ENCODE results near the gene POU3F3. TPM values are rescaled to one million over a fixed set of nuclear protein-coding genes. Genes with fewer than 3 reads are reported as not detected.

Gene POU3F3
- total RNA-seq, 1 experiment from 2014 or later, result not detected

DNA sequence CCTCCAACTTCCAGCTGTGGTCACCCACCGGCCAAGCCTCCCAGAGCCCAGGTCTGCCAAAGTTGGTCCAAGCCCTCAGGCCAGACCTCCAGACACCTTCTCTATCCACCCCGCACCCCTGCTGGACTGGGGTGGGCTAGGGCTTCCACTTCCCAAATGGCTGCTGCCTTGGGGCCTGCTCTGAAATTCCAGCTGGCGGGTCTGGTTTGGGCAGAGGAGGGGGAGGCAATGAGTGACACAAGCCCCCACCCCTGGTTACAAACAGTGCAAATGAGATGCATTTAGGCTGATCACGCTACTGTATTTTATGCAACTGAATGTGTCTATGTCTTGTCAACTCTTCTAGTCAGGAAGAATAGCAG lies 14.6 kb downstream of the POU3F3 start:
- intact Hi-C loops (cut with micrococcal nuclease), result no loop called here
- no peak overlapping the region for H3K4me3 ChIP-seq (replicated peaks in 1 of 2; ENCODE audit: low read depth in 1 of 2, low read length in 2 of 2)
- RAD21 ChIA-PET (ENCODE audit: low non-redundant PET in 1 of 2, low total read pairs in 2 of 2, uncharacterized antibody in 2 of 2, unreplicated experiment in 2 of 2), result no interaction called here
- no TSS peak for BruUV-seq (replicated peaks)
- H3K9ac ChIP-seq (ENCODE audit: low read length), result no peak overlapping the region
- H3K27me3 ChIP-seq (ENCODE audit: insufficient read depth, low read length), result peaks cover 4% of the 10 kb centered on the region; the same call in 1 of the 2 replicates
- TF ChIP-seq TCF7L2 (IDR thresholded peaks at IDR 0.05; ENCODE audit: borderline replicate concordance, extremely low read depth, insufficient read depth, insufficient read length), result no peak
- no peak for ATAC-seq
- no peaks in the 10 kb centered on the region for H3K9me3 ChIP-seq (ENCODE audit: control insufficient read depth in 1 of 2, insufficient read depth in 1 of 2, low read depth in 1 of 2, low read length in 2 of 2)
- H3K9me2 ChIP-seq (ENCODE audit: insufficient read depth), result no peaks in the 10 kb centered on the region
- CTCF ChIA-PET, result no interaction called here
- no peaks in the 10 kb centered on the region for H3K4me1 ChIP-seq (ENCODE audit: control insufficient read depth in 1 of 2, insufficient read depth in 2 of 2, low read length in 2 of 2)
- no peaks in the 10 kb centered on the region for H3K79me2 ChIP-seq (ENCODE audit: insufficient read depth, low read length)
- no peak overlapping the region for H3K4me2 ChIP-seq (ENCODE audit: low read length)
- no peaks in the 10 kb centered on the region for H3K36me3 ChIP-seq (ENCODE audit: control insufficient read depth in 1 of 2, insufficient read depth in 2 of 2, low read length in 2 of 2)
- no peak overlapping the region for H2AFZ ChIP-seq (ENCODE audit: low read depth, low read length, poor library complexity, severe bottlenecking)
- DNase-seq (ENCODE audit: low read depth, low spot score), result no peak
- POLR2A ChIA-PET, result no interaction called here
- H3K27ac ChIP-seq (ENCODE audit: low read depth, low read length), result no peak overlapping the region
- no peaks in the 10 kb centered on the region for H4K20me1 ChIP-seq (ENCODE audit: insufficient read depth)

DNA sequence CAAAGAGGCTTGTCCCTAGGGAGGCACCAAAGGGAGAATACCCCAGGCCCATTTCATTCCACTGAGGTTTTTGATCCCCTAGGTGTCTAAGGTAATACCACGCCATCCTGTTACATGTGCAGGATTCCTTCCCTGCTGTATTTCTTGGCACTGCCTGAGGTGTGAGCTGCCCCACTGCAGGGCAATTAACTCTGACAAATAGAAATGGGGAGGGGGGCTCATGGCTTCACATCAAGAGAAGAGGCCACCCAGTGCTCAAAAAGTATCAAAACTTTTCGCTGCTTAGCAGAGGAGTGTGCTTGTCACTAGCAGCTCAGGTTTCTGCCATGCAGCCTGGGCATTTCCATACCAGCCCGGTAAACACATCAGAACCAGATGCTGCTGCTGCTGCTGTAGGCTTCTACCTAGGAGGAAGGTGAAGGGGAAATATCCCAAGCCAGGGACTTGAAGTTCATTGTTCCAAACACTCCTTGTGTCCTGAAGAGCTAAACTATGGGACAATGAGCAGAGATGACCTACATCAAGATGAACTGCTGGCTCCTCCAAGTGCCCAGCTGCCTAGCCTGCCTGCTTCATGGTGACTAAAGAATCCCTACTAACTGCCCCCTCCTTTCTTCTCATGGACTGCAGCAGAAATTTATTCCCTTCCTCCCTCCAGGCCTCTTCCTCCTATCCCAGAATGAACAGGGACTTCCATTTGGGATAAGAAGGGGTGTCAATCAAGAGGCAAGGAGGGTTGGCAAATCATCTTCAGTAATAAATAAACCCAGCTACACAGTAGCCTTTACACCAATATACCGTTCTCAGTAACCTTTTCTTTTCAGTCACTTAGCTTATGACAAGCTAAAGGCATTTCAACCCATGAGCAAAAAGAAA lies 16.4 kb downstream of the POU3F3 start:
- Histone ChIP-seq H3K4me2 (ENCODE audit: low read length) (no peak overlapping the region), H3K9me3 (ENCODE audit: control insufficient read depth in 1 of 2, insufficient read depth in 1 of 2, low read depth in 1 of 2, low read length in 2 of 2) (no peaks in the 10 kb centered on the region), H3K4me1 (ENCODE audit: control insufficient read depth in 1 of 2, insufficient read depth in 2 of 2, low read length in 2 of 2) (no peaks in the 10 kb centered on the region), H3K27ac (ENCODE audit: low read depth, low read length) (no peak overlapping the region), H3K9ac (ENCODE audit: low read length) (no peak overlapping the region), H3K9me2 (ENCODE audit: insufficient read depth) (no peaks in the 10 kb centered on the region), H4K20me1 (ENCODE audit: insufficient read depth) (no peaks in the 10 kb centered on the region), H3K27me3 (ENCODE audit: insufficient read depth, low read length) (peaks cover 4% of the 10 kb centered on the region; the same call in 1 of the 2 replicates), H3K79me2 (ENCODE audit: insufficient read depth, low read length) (no peaks in the 10 kb centered on the region), H2AFZ (ENCODE audit: low read depth, low read length, poor library complexity, severe bottlenecking) (no peak overlapping the region), H3K36me3 (ENCODE audit: control insufficient read depth in 1 of 2, insufficient read depth in 2 of 2, low read length in 2 of 2) (no peaks in the 10 kb centered on the region), H3K4me3 (replicated peaks in 1 of 2; ENCODE audit: low read depth in 1 of 2, low read length in 2 of 2) (no peak overlapping the region)
- ChIA-PET POLR2A (no interaction called here), CTCF (interaction anchor here (1.6 kb wide), 1 partner anchor 21 kb away, joined by 6 read pairs; no protein-coding TSS in a partner anchor), RAD21 (ENCODE audit: low non-redundant PET in 1 of 2, low total read pairs in 2 of 2, uncharacterized antibody in 2 of 2, unreplicated experiment in 2 of 2) (no interaction called here)
- DNase-seq (ENCODE audit: low read depth, low spot score), result no peak
- ATAC-seq, result no peak
- intact Hi-C loops (cut with micrococcal nuclease), result loop anchor here (5.0 kb wide), 1 partner anchor 1708 kb away; no protein-coding TSS in a partner anchor
- TF ChIP-seq CBX3 (IDR thresholded peaks at IDR 0.05; ENCODE audit: low read depth), result no peak
- BruUV-seq (replicated peaks), result no TSS peak

Measured in HCT116 (cell line).